ENCODE measurements around the gene VPS54. TPM values are rescaled to one million over a fixed set of nuclear protein-coding genes. Genes with fewer than 3 reads are reported as not detected.

Gene VPS54
- total RNA-seq, 1 experiment from 2014 or later: 12.4 TPM

GRCh38 chr2:63845866-63846265 lies 173.4 kb downstream of the VPS54 start (continued):
- no peak for TF ChIP-seq ELF1 (IDR thresholded peaks at IDR 0.05; ENCODE audit: borderline replicate concordance, low read depth)
- no peak for TF ChIP-seq POLR2AphosphoS5 (IDR thresholded peaks at IDR 0.05; ENCODE audit: low read depth, low read length)

- no peak overlapping the region for H3K4me3 ChIP-seq (replicated peaks in 1 of 2; ENCODE audit: low read depth in 1 of 2, low read length in 2 of 2)
- no peak overlapping the region for H3K4me2 ChIP-seq (ENCODE audit: low read length)
Measured at GRCh38 chr2:63844616-63845015, 174.6 kb downstream of the VPS54 start.

More at GRCh38 chr2:63844616-63845015, 174.6 kb downstream of the VPS54 start:
- RAD21 ChIA-PET (ENCODE audit: low non-redundant PET in 1 of 2, low total read pairs in 2 of 2, uncharacterized antibody in 2 of 2, unreplicated experiment in 2 of 2): no interaction called here
- no peaks in the 10 kb centered on the region for H3K36me3 ChIP-seq (ENCODE audit: control insufficient read depth in 1 of 2, insufficient read depth in 2 of 2, low read length in 2 of 2)
- POLR2A ChIA-PET: no interaction called here
- H3K9ac ChIP-seq (ENCODE audit: low read length): no peak overlapping the region
- H3K27ac ChIP-seq (ENCODE audit: low read depth, low read length): no peak overlapping the region
- no peaks in the 10 kb centered on the region for H3K27me3 ChIP-seq (ENCODE audit: insufficient read depth, low read length)
- TF ChIP-seq ZFX (IDR thresholded peaks at IDR 0.05) (no peak), TCF7L2 (IDR thresholded peaks at IDR 0.05; ENCODE audit: borderline replicate concordance, extremely low read depth, insufficient read depth, insufficient read length) (no peak), ZNF274 (IDR thresholded peaks at IDR 0.05; ENCODE audit: low read depth, low read length) (no peak), EZH2phosphoT487 (IDR thresholded peaks at IDR 0.05; ENCODE audit: borderline replicate concordance) (no peak), MAX (IDR thresholded peaks at IDR 0.05) (no peak), SIN3A (IDR thresholded peaks at IDR 0.05; ENCODE audit: low read depth) (no peak), POLR2AphosphoS5 (IDR thresholded peaks at IDR 0.05; ENCODE audit: low read depth, low read length) (no peak), ATF3 (IDR thresholded peaks at IDR 0.05) (no peak), SRF (IDR thresholded peaks at IDR 0.05; ENCODE audit: low read depth) (no peak), EGR1 (IDR thresholded peaks at IDR 0.05; ENCODE audit: low read depth) (no peak), JUND (IDR thresholded peaks at IDR 0.05) (no peak), ELF1 (IDR thresholded peaks at IDR 0.05; ENCODE audit: borderline replicate concordance, low read depth) (no peak), ZBTB33 (IDR thresholded peaks at IDR 0.05; ENCODE audit: extremely low read depth, insufficient replicate concordance, low read length) (no peak), EZH2 (IDR thresholded peaks at IDR 0.05) (no peak)
- H3K9me2 ChIP-seq (ENCODE audit: insufficient read depth): no peaks in the 10 kb centered on the region
- no peaks in the 10 kb centered on the region for H3K9me3 ChIP-seq (ENCODE audit: control insufficient read depth in 1 of 2, insufficient read depth in 1 of 2, low read depth in 1 of 2, low read length in 2 of 2)
- intact Hi-C loops (cut with micrococcal nuclease): loop anchor here (5.0 kb wide), 1 partner anchor 147 kb away; no protein-coding TSS in a partner anchor
- CTCF ChIA-PET: interaction anchor here (4.8 kb wide), 1 partner anchor 17 kb away, joined by 16 read pairs; no protein-coding TSS in a partner anchor
- no TSS peak for BruUV-seq (replicated peaks)
- peaks cover 7 to 18% of the 10 kb centered on the region in 2 experiments; a peak in 3 of 4 replicates for H3K4me1 ChIP-seq (ENCODE audit: control insufficient read depth in 1 of 2, insufficient read depth in 2 of 2, low read length in 2 of 2)
- DNase-seq (ENCODE audit: low read depth, low spot score) (no peak), ATAC-seq (no peak)
- H4K20me1 ChIP-seq (ENCODE audit: insufficient read depth): no peaks in the 10 kb centered on the region
- H2AFZ ChIP-seq (ENCODE audit: low read depth, low read length, poor library complexity, severe bottlenecking): no peak overlapping the region
- peaks cover 77% of the 10 kb centered on the region for H3K79me2 ChIP-seq (ENCODE audit: insufficient read depth, low read length)
